ENCODE results near the gene ERBIN. TPM values are rescaled to one million over a fixed set of nuclear protein-coding genes. Genes with fewer than 3 reads are reported as not detected.

Gene ERBIN
- total RNA-seq, 1 experiment from 2014 or later = 98.4 TPM

DNA sequence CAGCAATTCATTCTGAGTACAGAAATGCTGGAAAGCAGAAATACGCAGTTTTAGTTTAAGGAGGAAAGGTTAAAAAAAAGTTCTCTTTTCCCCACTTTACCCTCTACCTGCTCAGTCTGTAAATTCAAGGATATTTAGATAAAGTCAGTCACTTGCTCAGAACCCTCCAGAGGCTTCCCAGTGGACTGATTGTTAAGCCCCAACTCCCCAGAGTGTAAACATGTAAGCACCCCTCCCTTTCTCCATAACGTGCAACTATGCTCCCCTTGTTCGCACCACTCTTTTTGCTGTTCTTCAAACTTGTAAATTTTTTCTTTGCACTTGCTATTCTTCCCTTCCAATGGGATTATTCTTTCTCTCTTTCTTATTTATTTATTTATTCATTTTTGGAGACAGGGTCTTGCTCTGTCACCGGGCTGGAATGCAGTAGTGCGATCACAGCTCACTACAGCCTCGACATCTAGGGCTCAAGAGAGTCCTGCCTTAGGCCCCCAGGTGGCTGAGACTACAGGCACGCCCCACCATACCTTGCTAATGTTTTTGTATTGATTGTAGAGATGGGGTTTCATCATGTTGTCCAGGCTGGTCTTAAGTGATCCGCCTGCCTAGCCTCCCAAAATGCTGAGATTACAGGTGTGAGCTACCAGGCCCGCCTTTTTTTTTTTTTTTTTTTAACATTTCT lies 32.5 kb upstream of the ERBIN start:
- Mint-ChIP-seq H3K4me3 (ENCODE audit: low read depth, unreplicated experiment) (no peak overlapping the region), H3K27me3 (ENCODE audit: unreplicated experiment) (no peaks in the 10 kb centered on the region), H3K4me1 (ENCODE audit: low read depth, unreplicated experiment) (no peaks in the 10 kb centered on the region), H3K27ac (ENCODE audit: unreplicated experiment) (no peak overlapping the region), H3K9me3 (ENCODE audit: low read depth, unreplicated experiment) (no peaks in the 10 kb centered on the region), H3K36me3 (ENCODE audit: insufficient read depth, unreplicated experiment) (no peaks in the 10 kb centered on the region)
- TF ChIP-seq, protein P1, sequence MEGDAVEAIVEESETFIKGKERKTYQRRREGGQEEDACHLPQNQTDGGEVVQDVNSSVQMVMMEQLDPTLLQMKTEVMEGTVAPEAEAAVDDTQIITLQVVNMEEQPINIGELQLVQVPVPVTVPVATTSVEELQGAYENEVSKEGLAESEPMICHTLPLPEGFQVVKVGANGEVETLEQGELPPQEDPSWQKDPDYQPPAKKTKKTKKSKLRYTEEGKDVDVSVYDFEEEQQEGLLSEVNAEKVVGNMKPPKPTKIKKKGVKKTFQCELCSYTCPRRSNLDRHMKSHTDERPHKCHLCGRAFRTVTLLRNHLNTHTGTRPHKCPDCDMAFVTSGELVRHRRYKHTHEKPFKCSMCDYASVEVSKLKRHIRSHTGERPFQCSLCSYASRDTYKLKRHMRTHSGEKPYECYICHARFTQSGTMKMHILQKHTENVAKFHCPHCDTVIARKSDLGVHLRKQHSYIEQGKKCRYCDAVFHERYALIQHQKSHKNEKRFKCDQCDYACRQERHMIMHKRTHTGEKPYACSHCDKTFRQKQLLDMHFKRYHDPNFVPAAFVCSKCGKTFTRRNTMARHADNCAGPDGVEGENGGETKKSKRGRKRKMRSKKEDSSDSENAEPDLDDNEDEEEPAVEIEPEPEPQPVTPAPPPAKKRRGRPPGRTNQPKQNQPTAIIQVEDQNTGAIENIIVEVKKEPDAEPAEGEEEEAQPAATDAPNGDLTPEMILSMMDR (IDR thresholded peaks at IDR 0.05; ENCODE audit: unreplicated experiment) = no peak
- no peak for DNase-seq
- CTCF ChIA-PET = no interaction called here
- BruUV-seq (replicated peaks) = no TSS peak
- intact Hi-C loops (cut with micrococcal nuclease; ENCODE audit: unreplicated experiment) = no loop called here

- intact Hi-C loops (cut with micrococcal nuclease; ENCODE audit: unreplicated experiment) = no loop called here
- Mint-ChIP-seq H3K27me3 (ENCODE audit: unreplicated experiment) (no peaks in the 10 kb centered on the region), H3K9me3 (ENCODE audit: low read depth, unreplicated experiment) (no peaks in the 10 kb centered on the region), H3K4me3 (ENCODE audit: low read depth, unreplicated experiment) (no peak overlapping the region), H3K27ac (ENCODE audit: unreplicated experiment) (no peak overlapping the region), H3K36me3 (ENCODE audit: insufficient read depth, unreplicated experiment) (no peaks in the 10 kb centered on the region), H3K4me1 (ENCODE audit: low read depth, unreplicated experiment) (no peaks in the 10 kb centered on the region)
- DNase-seq = no peak
- CTCF ChIA-PET = no interaction called here
- TF ChIP-seq, protein P1 (IDR thresholded peaks at IDR 0.05; ENCODE audit: unreplicated experiment) = no peak
- no TSS peak for BruUV-seq (replicated peaks)
Measured at GRCh38 chr5:65895891-65896290, 30.5 kb upstream of the ERBIN start.

- intact Hi-C loops (cut with micrococcal nuclease; ENCODE audit: unreplicated experiment) = no loop called here
- Mint-ChIP-seq H3K9me3 (ENCODE audit: low read depth, unreplicated experiment) (no peaks in the 10 kb centered on the region), H3K4me3 (ENCODE audit: low read depth, unreplicated experiment) (no peak overlapping the region), H3K27me3 (ENCODE audit: unreplicated experiment) (no peaks in the 10 kb centered on the region), H3K4me1 (ENCODE audit: low read depth, unreplicated experiment) (no peaks in the 10 kb centered on the region), H3K27ac (ENCODE audit: unreplicated experiment) (no peak overlapping the region), H3K36me3 (ENCODE audit: insufficient read depth, unreplicated experiment) (no peaks in the 10 kb centered on the region)
- BruUV-seq (replicated peaks) = no TSS peak
- no peak for DNase-seq
- TF ChIP-seq, protein P1 (IDR thresholded peaks at IDR 0.05; ENCODE audit: unreplicated experiment) = no peak
- CTCF ChIA-PET = no interaction called here
Measured at GRCh38 chr5:65900746-65901145, 25.6 kb upstream of the ERBIN start.

DNA sequence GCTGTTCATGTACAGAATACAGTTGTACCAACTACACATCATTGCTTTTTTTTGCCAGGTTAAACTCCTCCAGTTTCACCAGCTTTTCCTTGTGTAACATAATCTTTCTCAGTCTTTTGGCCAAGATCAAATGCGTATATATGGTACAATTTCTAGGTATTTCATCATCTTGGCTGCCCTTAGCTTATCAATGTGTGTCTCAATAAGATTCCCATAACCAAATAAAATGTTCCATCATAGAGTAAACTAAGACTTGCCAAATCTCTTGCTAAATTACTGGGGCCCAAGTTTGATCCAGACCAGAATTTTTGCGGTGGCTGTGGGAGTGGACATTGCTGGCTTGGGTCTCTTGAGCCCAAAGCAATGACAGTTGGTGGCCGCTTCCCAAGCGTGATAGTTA lies 24.3 kb upstream of the ERBIN start:
- H3K36me3 Mint-ChIP-seq (ENCODE audit: insufficient read depth, unreplicated experiment) = no peaks in the 10 kb centered on the region
- TF ChIP-seq, protein P1 (IDR thresholded peaks at IDR 0.05; ENCODE audit: unreplicated experiment) = no peak
- no peak overlapping the region for H3K27ac Mint-ChIP-seq (ENCODE audit: unreplicated experiment)
- CTCF ChIA-PET = no interaction called here
- no peaks in the 10 kb centered on the region for H3K4me1 Mint-ChIP-seq (ENCODE audit: low read depth, unreplicated experiment)
- no peaks in the 10 kb centered on the region for H3K27me3 Mint-ChIP-seq (ENCODE audit: unreplicated experiment)
- no peak overlapping the region for H3K4me3 Mint-ChIP-seq (ENCODE audit: low read depth, unreplicated experiment)
- no TSS peak for BruUV-seq (replicated peaks)
- intact Hi-C loops (cut with micrococcal nuclease; ENCODE audit: unreplicated experiment) = no loop called here
- no peak for DNase-seq
- H3K9me3 Mint-ChIP-seq (ENCODE audit: low read depth, unreplicated experiment) = no peaks in the 10 kb centered on the region
